Measurements from ENCODE around the gene DLL3. TPM values are rescaled to one million over a fixed set of nuclear protein-coding genes. Genes with fewer than 3 reads are reported as not detected.

Gene DLL3
- total RNA-seq (2022; extraction: Qiagen RNA extraction): 5.9 to 11.4 TPM (median 10.6 TPM) in 5 replicates

GRCh38 chr19:39498798-39499642 is at the start of gene DLL3:
TSS of gene DLL3 (plus strand) at chr19:39498947. CDS start at chr19:39498975, 28 bp downstream.

GRCh38 chr19:39480337-39481228 is 18.2 kb upstream of the DLL3 start, which contains the start of gene TIMM50:
TSS of gene TIMM50 (plus strand) at chr19:39480838. CDS start at chr19:39480854, 16 bp downstream.

GRCh38 chr19:39514840-39515550 is 16.2 kb downstream of the DLL3 start, which contains the start of gene SELENOV:
TSS of gene SELENOV (plus strand) at chr19:39515139. CDS start at chr19:39515213, 74 bp downstream.

GRCh38 chr19:39532233-39533002 is 33.7 kb downstream of the DLL3 start, which contains the start of gene EID2B:
TSS of gene EID2B (minus strand) at chr19:39532852. CDS start at chr19:39532802, 50 bp downstream.

GRCh38 chr19:39539518-39540332 is 41.0 kb downstream of the DLL3 start, which contains the start of gene EID2:
TSS of gene EID2 (minus strand) at chr19:39540161. CDS start at chr19:39540079, 82 bp downstream.

Other genes starting within 250 kb of the DLL3 start
- not detected in 5 replicates for gene IFNL2, start 230.6 kb upstream of the DLL3 start, total RNA-seq (2022; extraction: Qiagen RNA extraction)
- 0.10 to 0.33 TPM (median 0.13 TPM) in 4 of 5 replicates, not detected in the other for gene IFNL1, start 202.5 kb upstream of the DLL3 start, total RNA-seq (2022; extraction: Qiagen RNA extraction)
- 7.5 to 10.4 TPM (median 8.6 TPM) in 5 replicates for gene LRFN1, start 178.1 kb upstream of the DLL3 start, total RNA-seq (2022; extraction: Qiagen RNA extraction)
- 0.22 to 1.0 TPM (median 0.43 TPM) in 5 replicates for gene GMFG, start 162.9 kb upstream of the DLL3 start, total RNA-seq (2022; extraction: Qiagen RNA extraction)
- 142 to 170 TPM (median 168 TPM) in 5 replicates for gene SAMD4B, start 156.5 kb upstream of the DLL3 start, total RNA-seq (2022; extraction: Qiagen RNA extraction)
- gene PAF1, start 107.8 kb upstream of the DLL3 start, total RNA-seq (2022; extraction: Qiagen RNA extraction): 71.5 to 77.5 TPM (median 74.2 TPM) in 5 replicates
- gene MED29, start 107.6 kb upstream of the DLL3 start, total RNA-seq (2022; extraction: Qiagen RNA extraction): 70.9 to 84.3 TPM (median 75.6 TPM) in 5 replicates
- 156 to 252 TPM (median 234 TPM) in 5 replicates for gene ZFP36, start 92.1 kb upstream of the DLL3 start, total RNA-seq (2022; extraction: Qiagen RNA extraction)
- 70.4 to 114 TPM (median 105 TPM) in 5 replicates for gene PLEKHG2, start 86.3 kb upstream of the DLL3 start, total RNA-seq (2022; extraction: Qiagen RNA extraction)
- gene RPS16, start 63.0 kb upstream of the DLL3 start, total RNA-seq (2022; extraction: Qiagen RNA extraction): 5,962 to 7,653 TPM (median 7,420 TPM) in 5 replicates
- 175 to 199 TPM (median 183 TPM) in 5 replicates for gene SUPT5H, start 53.4 kb upstream of the DLL3 start, total RNA-seq (2022; extraction: Qiagen RNA extraction)
- 170 to 223 TPM (median 212 TPM) in 5 replicates for gene TIMM50, start 18.1 kb upstream of the DLL3 start, total RNA-seq (2022; extraction: Qiagen RNA extraction)
- not detected in 5 replicates for gene SELENOV, start 16.2 kb downstream of the DLL3 start, total RNA-seq (2022; extraction: Qiagen RNA extraction)
- 7.3 to 10.1 TPM (median 8.1 TPM) in 5 replicates for gene EID2B, start 33.9 kb downstream of the DLL3 start, total RNA-seq (2022; extraction: Qiagen RNA extraction)
- gene EID2, start 41.2 kb downstream of the DLL3 start, total RNA-seq (2022; extraction: Qiagen RNA extraction): 33.6 to 44.2 TPM (median 43.1 TPM) in 5 replicates
- gene LGALS13, start 103.6 kb downstream of the DLL3 start, total RNA-seq (2022; extraction: Qiagen RNA extraction): not detected in 5 replicates
- not detected in 5 replicates for gene LGALS16, start 157.0 kb downstream of the DLL3 start, total RNA-seq (2022; extraction: Qiagen RNA extraction)
- not detected in 5 replicates for gene LGALS14, start 205.5 kb downstream of the DLL3 start, total RNA-seq (2022; extraction: Qiagen RNA extraction)
- gene CLC, start 239.1 kb downstream of the DLL3 start, total RNA-seq (2022; extraction: Qiagen RNA extraction): 0.18 TPM in 1 of 5 replicates, not detected in the others

Measured in A549 treated with Hydrocortisone at 1 μM for 4 hours (cell line).